HEK293 (cell line): Measurements from ENCODE around the gene EFHD1.

Source experiments
- CTCF ChIA-PET: fragments of 350-600 bp; formaldehyde crosslinking; extraction: SDS; loops from one replicate; lab custom pipeline; 2021; ENCODE audit warnings: antibody characterized with exemption; lab: Yijun Ruan, JAX
- POLR2A ChIA-PET: fragments of 300-600 bp; formaldehyde crosslinking; extraction: SDS; loops from one replicate; lab custom pipeline; 2020; ENCODE audit warnings: antibody characterized with exemption, inconsistent platforms; lab: Yijun Ruan, JAX
- H3K27ac ChIP-seq: fragments of 200-500 bp; sonication (Bioruptor generic); 2 replicates; pipeline ENCODE4 v1.5.1; 2014; ENCODE audit warnings: low read depth, low read length, control low read depth, inconsistent platforms; ENCODE audit errors: extremely low read depth
- H3K36me3 ChIP-seq, 2 experiments: fragments of 200-500 bp in 1 of 2; sonication (Bioruptor generic) in 1 of 2; 1 replicate in 1 of 2; 2 replicates in 1 of 2; pipeline ENCODE4 v1.5.1; 2014 to 2017; ENCODE audit warnings: inconsistent platforms in 2 of 2, low read length in 2 of 2; ENCODE audit not compliant: control insufficient read depth in 2 of 2, insufficient read depth in 1 of 2
- H3K4me1 ChIP-seq: fragments of 200-500 bp; sonication (Bioruptor generic); 2 replicates; pipeline ENCODE4 v1.5.1; 2014; ENCODE audit warnings: mild to moderate bottlenecking, low read length, inconsistent platforms; ENCODE audit not compliant: control insufficient read depth, insufficient read depth
- H3K4me3 ChIP-seq: 2 replicates; pipeline ENCODE4 v1.5.1; 2011; ENCODE audit warnings: low read depth, mild to moderate bottlenecking, control low read depth, low read length, moderate library complexity
- H3K9me3 ChIP-seq: fragments of 200-500 bp; sonication (Bioruptor generic); 2 replicates; pipeline ENCODE4 v1.5.1; 2014; ENCODE audit warnings: low read depth, low read length, inconsistent platforms; ENCODE audit not compliant: control insufficient read depth, insufficient read depth
- BCL11A ChIP-seq: fragments of 450-650 bp; formaldehyde crosslinking; IDR thresholded peaks from 2 replicates; pipeline ENCODE4 v1.5.1; 2016; ENCODE audit warnings: low read depth, missing biosample characterization, missing genetic modification characterization
- HOXD13 ChIP-seq: sonication (generic); formaldehyde crosslinking; IDR thresholded peaks from 2 replicates; pipeline ENCODE4 v1.8.0; 2022; ENCODE audit warnings: missing genetic modification reagents, borderline replicate concordance
- MZF1 ChIP-seq: fragments of 450-650 bp; formaldehyde crosslinking; IDR thresholded peaks from 2 replicates; pipeline ENCODE4 v1.5.1; 2017; ENCODE audit warnings: missing biosample characterization, missing genetic modification characterization, borderline replicate concordance
- RBAK ChIP-seq: fragments of 450-650 bp; formaldehyde crosslinking; IDR thresholded peaks from 2 replicates; pipeline ENCODE4 v1.5.1; 2016; ENCODE audit warnings: missing biosample characterization, missing genetic modification characterization
- ZNF112 ChIP-seq: fragments of 450-650 bp; formaldehyde crosslinking; IDR thresholded peaks from 2 replicates; pipeline ENCODE4 v1.5.0; 2017; ENCODE audit warnings: missing biosample characterization, missing genetic modification characterization
- ZNF121 ChIP-seq: fragments of 450-650 bp; formaldehyde crosslinking; IDR thresholded peaks from 2 replicates; pipeline ENCODE4 v1.5.1; 2016; ENCODE audit warnings: missing biosample characterization, missing genetic modification characterization
- ZNF133 ChIP-seq: fragments of 450-650 bp; formaldehyde crosslinking; IDR thresholded peaks from 2 replicates; pipeline ENCODE4 v1.5.1; 2016; ENCODE audit warnings: missing biosample characterization, missing genetic modification characterization
- ZNF138 ChIP-seq: fragments of 450-650 bp; formaldehyde crosslinking; IDR thresholded peaks from 2 replicates; pipeline ENCODE4 v1.5.1; 2016; ENCODE audit warnings: missing biosample characterization, missing genetic modification characterization, borderline replicate concordance
- ZNF214 ChIP-seq: fragments of 450-650 bp; formaldehyde crosslinking; IDR thresholded peaks from 2 replicates; pipeline ENCODE4 v1.5.1; 2017; ENCODE audit warnings: missing biosample characterization, mild to moderate bottlenecking, missing genetic modification characterization, borderline replicate concordance
- ZNF335 ChIP-seq: fragments of 450-650 bp; formaldehyde crosslinking; conservative IDR thresholded peaks from 2 replicates; pipeline ENCODE4 v1.5.1; 2016; ENCODE audit warnings: missing biosample characterization, missing genetic modification characterization
- ZNF394 ChIP-seq: fragments of 450-650 bp; formaldehyde crosslinking; IDR thresholded peaks from 2 replicates; pipeline ENCODE4 v1.5.1; 2016; ENCODE audit warnings: missing biosample characterization, missing genetic modification characterization, mild to moderate bottlenecking, moderate library complexity, borderline replicate concordance
- ZNF555 ChIP-seq: fragments of 450-650 bp; formaldehyde crosslinking; conservative IDR thresholded peaks from 2 replicates; pipeline ENCODE4 v1.5.1; 2017; ENCODE audit warnings: missing biosample characterization, mild to moderate bottlenecking, missing genetic modification characterization, inconsistent platforms
- ZNF560 ChIP-seq: fragments of 450-650 bp; formaldehyde crosslinking; IDR thresholded peaks from 2 replicates; pipeline ENCODE4 v1.5.1; 2017; ENCODE audit warnings: missing biosample characterization, missing genetic modification characterization, borderline replicate concordance
- ZNF701 ChIP-seq: fragments of 450-650 bp; formaldehyde crosslinking; IDR thresholded peaks from 2 replicates; pipeline ENCODE4 v1.5.1; 2016; ENCODE audit warnings: missing biosample characterization, missing genetic modification characterization
- ZNF707 ChIP-seq: fragments of 450-650 bp; formaldehyde crosslinking; IDR thresholded peaks from 2 replicates; pipeline ENCODE4 v1.5.1; 2016; ENCODE audit warnings: missing biosample characterization, missing genetic modification characterization
- ZNF76 ChIP-seq: fragments of 450-650 bp; formaldehyde crosslinking; IDR thresholded peaks from 2 replicates; pipeline ENCODE4; 2016; ENCODE audit warnings: low read depth, missing biosample characterization, missing genetic modification characterization, borderline replicate concordance
- TF ChIP-seq, protein P1 (sequence below): fragments of 450-650 bp; formaldehyde crosslinking; IDR thresholded peaks from 2 replicates; pipeline ENCODE4 v1.5.1; 2016; ENCODE audit warnings: missing biosample characterization, missing genetic modification characterization
- TF ChIP-seq, protein P2 (sequence below): fragments of 450-650 bp; formaldehyde crosslinking; IDR thresholded peaks from 2 replicates; pipeline ENCODE4 v1.5.1; 2016; ENCODE audit warnings: missing biosample characterization, missing genetic modification characterization, low read depth
- TF ChIP-seq, protein P3 (sequence below): fragments of 450-650 bp; IDR thresholded peaks from 2 replicates; pipeline ENCODE4 v1.5.1; 2018; ENCODE audit warnings: missing biosample characterization, missing genetic modification characterization
- TF ChIP-seq, protein P4 (sequence below): fragments of 450-650 bp; formaldehyde crosslinking; IDR thresholded peaks from 2 replicates; pipeline ENCODE4 v1.5.1; 2016; ENCODE audit warnings: missing biosample characterization, missing genetic modification characterization
- TF ChIP-seq, protein P5 (sequence below): fragments of 450-650 bp; formaldehyde crosslinking; IDR thresholded peaks from 2 replicates; pipeline ENCODE4 v1.5.1; 2016; ENCODE audit warnings: missing biosample characterization, missing genetic modification characterization

The EFHD1 gene

DNA sequence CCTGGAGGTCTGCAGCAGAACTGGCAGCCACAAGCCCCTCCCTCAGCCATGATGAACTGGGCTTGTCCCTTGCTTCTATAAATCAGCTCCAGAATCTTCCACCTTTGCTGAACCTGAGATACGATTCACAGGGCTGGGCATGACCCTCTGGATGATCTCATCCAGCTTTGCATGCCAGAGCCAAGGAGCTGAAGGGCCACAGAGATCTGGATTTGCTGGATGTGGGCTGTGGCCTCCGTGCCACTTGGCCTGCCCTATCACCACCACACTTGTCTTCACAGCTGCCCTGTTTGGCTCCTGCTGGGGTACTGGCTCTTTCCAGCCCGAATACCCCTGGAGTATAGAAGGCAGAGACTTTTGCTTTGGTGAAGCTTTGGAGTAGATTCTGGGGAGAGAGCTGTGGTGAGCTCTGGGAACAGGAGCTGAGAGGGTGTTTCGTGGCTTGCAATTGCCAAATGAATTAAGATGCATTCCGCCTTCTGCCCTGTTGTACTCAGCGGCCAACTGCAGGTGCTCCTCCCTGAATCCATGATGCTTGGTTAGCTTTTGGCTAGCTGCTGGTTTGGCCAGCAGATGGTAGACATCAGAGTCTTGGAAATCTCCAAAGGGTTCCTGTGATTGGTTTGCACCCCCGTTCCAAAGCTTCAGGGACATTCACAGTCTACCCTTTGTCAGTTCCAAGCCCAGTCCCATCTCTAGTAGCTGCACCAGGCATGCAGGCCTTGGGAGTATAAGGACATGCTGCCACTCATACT, 32.8 kb downstream of the EFHD1 start:
- ChIA-PET CTCF (interaction anchor here (1.3 kb wide), 1 partner anchor 56 kb away, joined by 4 read pairs; no protein-coding TSS in a partner anchor), POLR2A (interaction anchor here (0.7 kb wide), 1 partner anchor 9 kb away, joined by 3 read pairs; no protein-coding TSS in a partner anchor)
- no peak overlapping the region for H3K27ac ChIP-seq
- H3K9me3 ChIP-seq: no peaks in the 10 kb centered on the region
- no peaks in the 10 kb centered on the region for H3K4me1 ChIP-seq
- no peak overlapping the region for H3K4me3 ChIP-seq
- H3K36me3 ChIP-seq: peaks cover 3 to 8% of the 10 kb centered on the region in 2 experiments; a peak in 2 of 3 replicates
- TF ChIP-seq ZNF707: no peak
- TF ChIP-seq ZNF560 (tag by site-specific recombination): no peak
- TF ChIP-seq, protein P1, sequence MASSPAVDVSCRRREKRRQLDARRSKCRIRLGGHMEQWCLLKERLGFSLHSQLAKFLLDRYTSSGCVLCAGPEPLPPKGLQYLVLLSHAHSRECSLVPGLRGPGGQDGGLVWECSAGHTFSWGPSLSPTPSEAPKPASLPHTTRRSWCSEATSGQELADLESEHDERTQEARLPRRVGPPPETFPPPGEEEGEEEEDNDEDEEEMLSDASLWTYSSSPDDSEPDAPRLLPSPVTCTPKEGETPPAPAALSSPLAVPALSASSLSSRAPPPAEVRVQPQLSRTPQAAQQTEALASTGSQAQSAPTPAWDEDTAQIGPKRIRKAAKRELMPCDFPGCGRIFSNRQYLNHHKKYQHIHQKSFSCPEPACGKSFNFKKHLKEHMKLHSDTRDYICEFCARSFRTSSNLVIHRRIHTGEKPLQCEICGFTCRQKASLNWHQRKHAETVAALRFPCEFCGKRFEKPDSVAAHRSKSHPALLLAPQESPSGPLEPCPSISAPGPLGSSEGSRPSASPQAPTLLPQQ (tag by site-specific recombination): no peak
- no peak for TF ChIP-seq ZNF214 (tag by site-specific recombination)
- TF ChIP-seq, protein P2, sequence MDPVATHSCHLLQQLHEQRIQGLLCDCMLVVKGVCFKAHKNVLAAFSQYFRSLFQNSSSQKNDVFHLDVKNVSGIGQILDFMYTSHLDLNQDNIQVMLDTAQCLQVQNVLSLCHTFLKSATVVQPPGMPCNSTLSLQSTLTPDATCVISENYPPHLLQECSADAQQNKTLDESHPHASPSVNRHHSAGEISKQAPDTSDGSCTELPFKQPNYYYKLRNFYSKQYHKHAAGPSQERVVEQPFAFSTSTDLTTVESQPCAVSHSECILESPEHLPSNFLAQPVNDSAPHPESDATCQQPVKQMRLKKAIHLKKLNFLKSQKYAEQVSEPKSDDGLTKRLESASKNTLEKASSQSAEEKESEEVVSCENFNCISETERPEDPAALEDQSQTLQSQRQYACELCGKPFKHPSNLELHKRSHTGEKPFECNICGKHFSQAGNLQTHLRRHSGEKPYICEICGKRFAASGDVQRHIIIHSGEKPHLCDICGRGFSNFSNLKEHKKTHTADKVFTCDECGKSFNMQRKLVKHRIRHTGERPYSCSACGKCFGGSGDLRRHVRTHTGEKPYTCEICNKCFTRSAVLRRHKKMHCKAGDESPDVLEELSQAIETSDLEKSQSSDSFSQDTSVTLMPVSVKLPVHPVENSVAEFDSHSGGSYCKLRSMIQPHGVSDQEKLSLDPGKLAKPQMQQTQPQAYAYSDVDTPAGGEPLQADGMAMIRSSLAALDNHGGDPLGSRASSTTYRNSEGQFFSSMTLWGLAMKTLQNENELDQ: no peak

DNA sequence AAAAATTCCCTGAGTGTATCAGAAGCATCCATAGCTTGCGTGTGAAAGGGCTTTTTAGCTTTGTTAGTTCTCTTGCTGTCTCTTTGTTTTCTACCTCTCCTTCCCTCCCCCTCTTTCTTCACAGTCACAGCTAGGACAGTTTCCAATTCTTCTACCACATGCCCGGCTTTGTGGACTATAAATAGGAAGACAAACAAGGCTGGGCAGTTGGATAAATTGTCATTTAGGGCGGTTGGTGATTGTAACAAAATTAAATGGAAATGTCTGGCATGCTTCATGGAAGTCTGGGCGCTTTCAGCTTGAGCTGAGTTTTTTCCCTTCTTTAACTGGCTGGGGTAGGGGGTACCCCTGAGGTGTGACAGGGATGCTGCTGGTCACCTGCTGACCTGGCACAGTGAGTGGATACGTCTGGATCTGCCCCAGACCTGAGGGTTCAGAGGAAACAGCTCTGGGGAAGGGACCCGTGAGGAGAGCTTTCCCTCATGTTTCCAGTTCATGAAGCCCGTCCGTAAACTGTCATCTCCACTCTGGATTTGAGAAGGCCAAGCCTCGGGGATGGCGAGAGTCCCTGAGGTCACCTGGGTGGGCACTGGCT, 34.7 kb downstream of the EFHD1 start:
- TF ChIP-seq BCL11A (tag by site-specific recombination) (no peak), ZNF335 (tag by site-specific recombination) (no peak)
- Histone ChIP-seq H3K4me1 (no peaks in the 10 kb centered on the region), H3K4me3 (no peak overlapping the region), H3K27ac (no peak overlapping the region), H3K9me3 (no peaks in the 10 kb centered on the region), H3K36me3 (peaks cover 3 to 20% of the 10 kb centered on the region in 2 experiments; a peak in 2 of 3 replicates)
- CTCF ChIA-PET: interaction anchor here (0.6 to 0.7 kb wide), 3 partner anchors 48 to 870 kb away, joined by 3 read pairs; no protein-coding TSS in a partner anchor
- POLR2A ChIA-PET: no interaction called here

DNA sequence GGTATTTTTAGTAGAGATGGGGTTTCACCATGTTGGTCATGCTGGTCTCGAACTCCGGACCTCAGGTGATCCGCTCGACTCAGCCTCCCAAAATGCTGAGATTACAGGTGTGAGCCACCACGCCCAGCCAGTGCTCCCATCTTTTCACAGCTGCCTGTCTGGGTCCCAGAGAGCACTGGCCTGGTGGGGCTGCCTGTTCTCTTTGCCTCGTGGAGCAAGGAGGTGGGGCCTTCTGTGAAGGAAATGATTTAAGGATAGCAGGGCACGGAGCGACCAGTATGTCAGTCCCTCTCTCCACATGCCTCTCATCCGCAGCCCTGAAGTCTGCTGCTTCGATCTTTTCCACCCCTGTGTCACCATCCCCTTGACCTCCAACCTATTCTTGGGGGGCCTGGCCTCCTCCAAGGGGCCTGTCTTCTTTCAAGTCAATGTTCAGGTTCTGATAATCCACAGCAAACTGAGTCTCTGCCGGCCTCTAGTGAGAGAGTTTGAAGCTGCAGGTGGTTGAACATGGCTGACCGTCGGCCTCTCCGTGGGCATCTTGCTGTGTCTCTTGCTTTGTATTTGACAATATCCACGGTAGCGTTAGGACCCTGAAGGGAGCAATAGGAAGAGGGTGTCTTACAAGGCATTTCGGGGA, 35.5 kb downstream of the EFHD1 start:
- no peak overlapping the region for H3K4me3 ChIP-seq
- no peak overlapping the region for H3K27ac ChIP-seq
- H3K4me1 ChIP-seq: no peaks in the 10 kb centered on the region
- POLR2A ChIA-PET: no interaction called here
- CTCF ChIA-PET: interaction anchor here (0.6 to 1.2 kb wide), 4 partner anchors 10 to 869 kb away, joined by 3 to 7 read pairs (median 4); no protein-coding TSS in a partner anchor
- no peaks in the 10 kb centered on the region for H3K9me3 ChIP-seq
- H3K36me3 ChIP-seq: peaks cover 0 to 25% of the 10 kb centered on the region in 2 experiments; a peak in 2 of 3 replicates
- TF ChIP-seq, protein P3, sequence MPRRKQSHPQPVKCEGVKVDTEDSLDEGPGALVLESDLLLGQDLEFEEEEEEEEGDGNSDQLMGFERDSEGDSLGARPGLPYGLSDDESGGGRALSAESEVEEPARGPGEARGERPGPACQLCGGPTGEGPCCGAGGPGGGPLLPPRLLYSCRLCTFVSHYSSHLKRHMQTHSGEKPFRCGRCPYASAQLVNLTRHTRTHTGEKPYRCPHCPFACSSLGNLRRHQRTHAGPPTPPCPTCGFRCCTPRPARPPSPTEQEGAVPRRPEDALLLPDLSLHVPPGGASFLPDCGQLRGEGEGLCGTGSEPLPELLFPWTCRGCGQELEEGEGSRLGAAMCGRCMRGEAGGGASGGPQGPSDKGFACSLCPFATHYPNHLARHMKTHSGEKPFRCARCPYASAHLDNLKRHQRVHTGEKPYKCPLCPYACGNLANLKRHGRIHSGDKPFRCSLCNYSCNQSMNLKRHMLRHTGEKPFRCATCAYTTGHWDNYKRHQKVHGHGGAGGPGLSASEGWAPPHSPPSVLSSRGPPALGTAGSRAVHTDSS (tag by site-specific recombination): no peak
- no peak for TF ChIP-seq ZNF121 (tag by site-specific recombination)
- TF ChIP-seq MZF1 (tag by site-specific recombination): no peak
- no peak for TF ChIP-seq RBAK
- no peak for TF ChIP-seq HOXD13 (CRISPR knock-in tag)
- TF ChIP-seq, protein P4, sequence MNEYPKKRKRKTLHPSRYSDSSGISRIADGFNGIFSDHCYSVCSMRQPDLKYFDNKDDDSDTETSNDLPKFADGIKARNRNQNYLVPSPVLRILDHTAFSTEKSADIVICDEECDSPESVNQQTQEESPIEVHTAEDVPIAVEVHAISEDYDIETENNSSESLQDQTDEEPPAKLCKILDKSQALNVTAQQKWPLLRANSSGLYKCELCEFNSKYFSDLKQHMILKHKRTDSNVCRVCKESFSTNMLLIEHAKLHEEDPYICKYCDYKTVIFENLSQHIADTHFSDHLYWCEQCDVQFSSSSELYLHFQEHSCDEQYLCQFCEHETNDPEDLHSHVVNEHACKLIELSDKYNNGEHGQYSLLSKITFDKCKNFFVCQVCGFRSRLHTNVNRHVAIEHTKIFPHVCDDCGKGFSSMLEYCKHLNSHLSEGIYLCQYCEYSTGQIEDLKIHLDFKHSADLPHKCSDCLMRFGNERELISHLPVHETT (tag by site-specific recombination): no peak
- no peak for TF ChIP-seq ZNF555
- TF ChIP-seq, protein P5, sequence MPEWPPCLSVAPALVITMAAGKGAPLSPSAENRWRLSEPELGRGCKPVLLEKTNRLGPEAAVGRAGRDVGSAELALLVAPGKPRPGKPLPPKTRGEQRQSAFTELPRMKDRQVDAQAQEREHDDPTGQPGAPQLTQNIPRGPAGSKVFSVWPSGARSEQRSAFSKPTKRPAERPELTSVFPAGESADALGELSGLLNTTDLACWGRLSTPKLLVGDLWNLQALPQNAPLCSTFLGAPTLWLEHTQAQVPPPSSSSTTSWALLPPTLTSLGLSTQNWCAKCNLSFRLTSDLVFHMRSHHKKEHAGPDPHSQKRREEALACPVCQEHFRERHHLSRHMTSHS: no peak
- TF ChIP-seq ZNF112 (tag by site-specific recombination): no peak
- TF ChIP-seq ZNF394 (tag by site-specific recombination): no peak
- no peak for TF ChIP-seq ZNF76 (tag by site-specific recombination)
- no peak for TF ChIP-seq ZNF138
- TF ChIP-seq ZNF701 (tag by site-specific recombination): no peak
- no peak for TF ChIP-seq ZNF133 (tag by site-specific recombination)
